Liver (tissue), 9 donors: ENCODE measurements around the gene TENT4A. TPM values are rescaled to one million over a fixed set of nuclear protein-coding genes. Genes with fewer than 3 reads are reported as not detected.

Experiments used
- DNase-seq: peaks from one replicate; pipeline ENCODE4 v3.0.0-alpha.2; 2017; ENCODE audit warnings: low spot score
- H3K27ac ChIP-seq, 2 donors: one replicate each; pipeline ENCODE4 v1.7.0; 2013; ENCODE audit warnings: inconsistent platforms in 2 of 2, low read length in 2 of 2, control low read depth in 1 of 2, low read depth in 1 of 2, mild to moderate bottlenecking in 1 of 2
- H3K27me3 ChIP-seq, 4 donors: one replicate each; pipeline versions ENCODE4 v1.6.1 to v1.7.0; 2013; ENCODE audit warnings: low read length in 3 of 4, inconsistent platforms in 1 of 4, mild to moderate bottlenecking in 1 of 4, moderate library complexity in 1 of 4; ENCODE audit not compliant: control insufficient read depth in 4 of 4, insufficient read depth in 4 of 4
- H3K36me3 ChIP-seq, 4 donors: one replicate each; pipeline versions ENCODE4 v1.6.1 to v1.7.0; 2013; ENCODE audit warnings: low read length in 3 of 4, mild to moderate bottlenecking in 3 of 4, low read depth in 1 of 4, moderate library complexity in 1 of 4; ENCODE audit not compliant: control insufficient read depth in 4 of 4, insufficient read depth in 3 of 4
- H3K4me1 ChIP-seq, 4 donors: one replicate each; pipeline versions ENCODE4 v1.6.1 to v1.7.0; 2013; ENCODE audit warnings: low read length in 3 of 4, mild to moderate bottlenecking in 3 of 4, moderate library complexity in 1 of 4; ENCODE audit not compliant: control insufficient read depth in 4 of 4, insufficient read depth in 4 of 4
- H3K4me3 ChIP-seq, 3 donors: one replicate each; pipeline versions ENCODE4 v1.6.1 to v1.7.0; 2013; ENCODE audit warnings: low read length in 3 of 3, control low read depth in 1 of 3, low read depth in 1 of 3, mild to moderate bottlenecking in 1 of 3
- H3K9ac ChIP-seq, 2 donors: one replicate each; pipeline ENCODE4 v1.7.0; 2013; ENCODE audit warnings: low read length in 2 of 2, mild to moderate bottlenecking in 2 of 2, moderate library complexity in 2 of 2, control low read depth in 1 of 2, low read depth in 1 of 2
- H3K9me3 ChIP-seq, 4 donors: one replicate each; pipeline versions ENCODE4 v1.6.1 to v1.7.0; 2013; ENCODE audit warnings: low read length in 3 of 4; ENCODE audit not compliant: control insufficient read depth in 4 of 4
- EGR1 ChIP-seq, 2 donors: IDR thresholded peaks; 2 replicates each; pipeline ENCODE4 v1.6.1; 2016 to 2018; ENCODE audit warnings: antibody characterized with exemption in 2 of 2, low read depth in 2 of 2
- FOXA1 ChIP-seq: IDR thresholded peaks from 2 replicates; pipeline ENCODE4 v1.6.1; 2016; ENCODE audit warnings: antibody characterized with exemption
- FOXA2 ChIP-seq: IDR thresholded peaks from 2 replicates; pipeline ENCODE4 v1.6.1; 2016; ENCODE audit warnings: antibody characterized with exemption
- GABPA ChIP-seq, 2 donors: IDR thresholded peaks in 1 of 2; conservative IDR thresholded peaks in 1 of 2; 2 replicates each; pipeline ENCODE4 v1.6.1; 2016; ENCODE audit warnings: antibody characterized with exemption in 2 of 2, mild to moderate bottlenecking in 1 of 2, moderate library complexity in 1 of 2
- HNF4A ChIP-seq, 2 donors: conservative IDR thresholded peaks; 2 replicates each; pipeline ENCODE4 v1.6.1; 2016; ENCODE audit warnings: antibody characterized with exemption in 2 of 2, mild to moderate bottlenecking in 2 of 2
- HNF4G ChIP-seq: IDR thresholded peaks from 2 replicates; pipeline ENCODE4 v1.6.1; 2016; ENCODE audit warnings: antibody characterized with exemption
- JUND ChIP-seq, 2 donors: IDR thresholded peaks; 2 replicates each; pipeline ENCODE4 v1.6.1; 2016; ENCODE audit warnings: antibody characterized with exemption in 2 of 2
- MAX ChIP-seq: IDR thresholded peaks from 2 replicates; pipeline ENCODE4 v1.6.1; 2016; ENCODE audit warnings: antibody characterized with exemption
- NR2F2 ChIP-seq: IDR thresholded peaks from 2 replicates; pipeline ENCODE4 v1.6.1; 2016; ENCODE audit warnings: antibody characterized with exemption
- RAD21 ChIP-seq, 2 donors: IDR thresholded peaks; 2 replicates each; pipeline ENCODE4 v1.6.1; 2016; ENCODE audit warnings: antibody characterized with exemption in 2 of 2, mild to moderate bottlenecking in 2 of 2
- REST ChIP-seq: IDR thresholded peaks from 2 replicates; pipeline ENCODE4 v1.6.1; 2016; ENCODE audit warnings: antibody characterized with exemption, mild to moderate bottlenecking
- RXRA ChIP-seq, 2 donors: IDR thresholded peaks; 2 replicates each; pipeline ENCODE4 v1.6.1; 2017 to 2018; ENCODE audit warnings: antibody characterized with exemption in 2 of 2, mild to moderate bottlenecking in 1 of 2
- SP1 ChIP-seq: IDR thresholded peaks from 2 replicates; pipeline ENCODE4 v1.6.1; 2018; ENCODE audit warnings: antibody characterized with exemption, mild to moderate bottlenecking
- TAF1 ChIP-seq: conservative IDR thresholded peaks from 2 replicates; pipeline ENCODE4 v1.6.1; 2016; ENCODE audit warnings: antibody characterized with exemption, mild to moderate bottlenecking
- YY1 ChIP-seq: IDR thresholded peaks from 2 replicates; pipeline ENCODE4 v1.6.1; 2016; ENCODE audit warnings: antibody characterized with exemption, mild to moderate bottlenecking
- WGBS: extraction: QIAGEN DNeasy Blood & Tissue Kit; methylation state at CpG from one replicate; pipeline ENCODE4 v1.1.7; 2013; 5-methylcytosine and 5-hydroxymethylcytosine counted together
- polyA plus RNA-seq, 2 donors: library from polyadenylated mRNA; stranded (reverse) in 1 of 2; unstranded in 1 of 2; fragments of 200-250 nt in 1 of 2; fragments of >200 nt in 1 of 2; fragmentation: Nextera tagmentation in 1 of 2; extraction: Ambion mirVana in 1 of 2; gene quantifications; one replicate each; pipeline versions ENCODE4 v1.2.1 to v1.2.3, GENCODE V29; 2013 to 2015
- total RNA-seq, 2 donors: library from RNA; depleted of rRNA; stranded (reverse); fragments of >200 nt; gene quantifications; one replicate each; pipeline ENCODE4 v1.2.3, GENCODE V29; 2014
- TF ChIP-seq, protein P1 (sequence below): fragments of 150-350 bp; IDR thresholded peaks from 2 replicates; pipeline ENCODE4 v1.5.1; 2017; ENCODE audit warnings: improper control_type of control experiment, low read depth, low read length; ENCODE audit not compliant: missing input control
- TF ChIP-seq, protein P2 (sequence below): IDR thresholded peaks from 2 replicates; pipeline ENCODE4 v1.6.1; 2016; ENCODE audit warnings: antibody characterized with exemption
- TF ChIP-seq, protein P3 (sequence below): IDR thresholded peaks from 2 replicates; pipeline ENCODE4 v1.6.1; 2016; ENCODE audit warnings: antibody characterized with exemption
- donor health status: healthy.
- donor health status: healthy.
- donor health status: healthy.
- donor health status: healthy.
- donor health status: healthy.

Gene TENT4A
- total and polyA plus RNA-seq, 4 donors = 3.9 to 15.1 (median 8.1) TPM

- Histone ChIP-seq H3K9me3 (no peaks in the 10 kb centered on the region), H3K4me3 (no peak overlapping the region), H3K36me3 (no peaks in the 10 kb centered on the region), H3K9ac (no peak overlapping the region), H3K27me3 (no peaks in the 10 kb centered on the region), H3K27ac (no peak overlapping the region), H3K4me1 (peaks cover 19 to 65% (median 55%) of the 10 kb centered on the region in 4 donors)
- WGBS = 90% methylated on average over 14 of the region's 14 CpGs
- TF ChIP-seq JUND (IDR thresholded peaks at IDR 0.05) = no peak
- no peak for TF ChIP-seq HNF4A (conservative IDR thresholded peaks at IDR 0.05)
- TF ChIP-seq NR2F2 = no peak
- TF ChIP-seq MAX = no peak
- TF ChIP-seq, protein P1, sequence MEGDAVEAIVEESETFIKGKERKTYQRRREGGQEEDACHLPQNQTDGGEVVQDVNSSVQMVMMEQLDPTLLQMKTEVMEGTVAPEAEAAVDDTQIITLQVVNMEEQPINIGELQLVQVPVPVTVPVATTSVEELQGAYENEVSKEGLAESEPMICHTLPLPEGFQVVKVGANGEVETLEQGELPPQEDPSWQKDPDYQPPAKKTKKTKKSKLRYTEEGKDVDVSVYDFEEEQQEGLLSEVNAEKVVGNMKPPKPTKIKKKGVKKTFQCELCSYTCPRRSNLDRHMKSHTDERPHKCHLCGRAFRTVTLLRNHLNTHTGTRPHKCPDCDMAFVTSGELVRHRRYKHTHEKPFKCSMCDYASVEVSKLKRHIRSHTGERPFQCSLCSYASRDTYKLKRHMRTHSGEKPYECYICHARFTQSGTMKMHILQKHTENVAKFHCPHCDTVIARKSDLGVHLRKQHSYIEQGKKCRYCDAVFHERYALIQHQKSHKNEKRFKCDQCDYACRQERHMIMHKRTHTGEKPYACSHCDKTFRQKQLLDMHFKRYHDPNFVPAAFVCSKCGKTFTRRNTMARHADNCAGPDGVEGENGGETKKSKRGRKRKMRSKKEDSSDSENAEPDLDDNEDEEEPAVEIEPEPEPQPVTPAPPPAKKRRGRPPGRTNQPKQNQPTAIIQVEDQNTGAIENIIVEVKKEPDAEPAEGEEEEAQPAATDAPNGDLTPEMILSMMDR = no peak
- TF ChIP-seq, protein P2, sequence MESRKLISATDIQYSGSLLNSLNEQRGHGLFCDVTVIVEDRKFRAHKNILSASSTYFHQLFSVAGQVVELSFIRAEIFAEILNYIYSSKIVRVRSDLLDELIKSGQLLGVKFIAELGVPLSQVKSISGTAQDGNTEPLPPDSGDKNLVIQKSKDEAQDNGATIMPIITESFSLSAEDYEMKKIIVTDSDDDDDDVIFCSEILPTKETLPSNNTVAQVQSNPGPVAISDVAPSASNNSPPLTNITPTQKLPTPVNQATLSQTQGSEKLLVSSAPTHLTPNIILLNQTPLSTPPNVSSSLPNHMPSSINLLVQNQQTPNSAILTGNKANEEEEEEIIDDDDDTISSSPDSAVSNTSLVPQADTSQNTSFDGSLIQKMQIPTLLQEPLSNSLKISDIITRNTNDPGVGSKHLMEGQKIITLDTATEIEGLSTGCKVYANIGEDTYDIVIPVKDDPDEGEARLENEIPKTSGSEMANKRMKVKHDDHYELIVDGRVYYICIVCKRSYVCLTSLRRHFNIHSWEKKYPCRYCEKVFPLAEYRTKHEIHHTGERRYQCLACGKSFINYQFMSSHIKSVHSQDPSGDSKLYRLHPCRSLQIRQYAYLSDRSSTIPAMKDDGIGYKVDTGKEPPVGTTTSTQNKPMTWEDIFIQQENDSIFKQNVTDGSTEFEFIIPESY = no peak
- no peak for TF ChIP-seq RAD21 (IDR thresholded peaks at IDR 0.05)
- no peak for TF ChIP-seq FOXA2
- TF ChIP-seq, protein P3, sequence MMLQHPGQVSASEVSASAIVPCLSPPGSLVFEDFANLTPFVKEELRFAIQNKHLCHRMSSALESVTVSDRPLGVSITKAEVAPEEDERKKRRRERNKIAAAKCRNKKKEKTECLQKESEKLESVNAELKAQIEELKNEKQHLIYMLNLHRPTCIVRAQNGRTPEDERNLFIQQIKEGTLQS = no peak
- no peak for TF ChIP-seq RXRA (IDR thresholded peaks at IDR 0.05)
- TF ChIP-seq YY1 = no peak
- TF ChIP-seq HNF4G = no peak
- TF ChIP-seq EGR1 (IDR thresholded peaks at IDR 0.05; ENCODE audit: low read depth in 2 of 2) = no peak
- TF ChIP-seq REST = no peak
- TF ChIP-seq SP1 = no peak
- TF ChIP-seq GABPA (IDR thresholded peaks at IDR 0.05 in 1 of 2, conservative IDR thresholded peaks at IDR 0.05 in 1 of 2) = no peak
- no peak for TF ChIP-seq TAF1
- no peak for TF ChIP-seq FOXA1
- DNase-seq = peak; percentile 16
Observed at GRCh38 chr5:6718161-6718681, 5.0 kb downstream of the TENT4A start.
